ENCODE data around the gene SPACA6.

The SPACA6 gene, protein sequence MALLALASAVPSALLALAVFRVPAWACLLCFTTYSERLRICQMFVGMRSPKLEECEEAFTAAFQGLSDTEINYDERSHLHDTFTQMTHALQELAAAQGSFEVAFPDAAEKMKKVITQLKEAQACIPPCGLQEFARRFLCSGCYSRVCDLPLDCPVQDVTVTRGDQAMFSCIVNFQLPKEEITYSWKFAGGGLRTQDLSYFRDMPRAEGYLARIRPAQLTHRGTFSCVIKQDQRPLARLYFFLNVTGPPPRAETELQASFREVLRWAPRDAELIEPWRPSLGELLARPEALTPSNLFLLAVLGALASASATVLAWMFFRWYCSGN

DNA sequence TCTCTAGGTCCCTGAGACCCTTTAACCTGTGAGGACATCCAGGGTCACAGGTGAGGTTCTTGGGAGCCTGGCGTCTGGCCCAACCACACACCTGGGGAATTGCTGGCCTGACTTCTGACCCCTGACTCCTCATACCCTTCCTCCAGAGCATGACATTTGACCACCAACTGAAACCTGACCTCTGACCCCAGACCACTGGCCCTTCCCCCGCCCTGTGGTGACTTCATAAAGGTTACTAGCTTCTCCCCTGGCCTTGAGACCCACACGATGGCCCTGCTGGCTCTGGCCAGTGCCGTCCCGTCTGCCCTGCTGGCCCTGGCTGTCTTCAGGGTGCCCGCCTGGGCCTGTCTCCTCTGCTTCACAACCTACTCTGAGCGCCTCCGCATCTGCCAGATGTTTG is at the start of gene SPACA6:
Gene SPACA6 (plus strand): TSS at position 71 of the 400 bp plus-strand sequence. CDS start 197 bp downstream, at position 268.
- DNase-seq, result no peak

DNA sequence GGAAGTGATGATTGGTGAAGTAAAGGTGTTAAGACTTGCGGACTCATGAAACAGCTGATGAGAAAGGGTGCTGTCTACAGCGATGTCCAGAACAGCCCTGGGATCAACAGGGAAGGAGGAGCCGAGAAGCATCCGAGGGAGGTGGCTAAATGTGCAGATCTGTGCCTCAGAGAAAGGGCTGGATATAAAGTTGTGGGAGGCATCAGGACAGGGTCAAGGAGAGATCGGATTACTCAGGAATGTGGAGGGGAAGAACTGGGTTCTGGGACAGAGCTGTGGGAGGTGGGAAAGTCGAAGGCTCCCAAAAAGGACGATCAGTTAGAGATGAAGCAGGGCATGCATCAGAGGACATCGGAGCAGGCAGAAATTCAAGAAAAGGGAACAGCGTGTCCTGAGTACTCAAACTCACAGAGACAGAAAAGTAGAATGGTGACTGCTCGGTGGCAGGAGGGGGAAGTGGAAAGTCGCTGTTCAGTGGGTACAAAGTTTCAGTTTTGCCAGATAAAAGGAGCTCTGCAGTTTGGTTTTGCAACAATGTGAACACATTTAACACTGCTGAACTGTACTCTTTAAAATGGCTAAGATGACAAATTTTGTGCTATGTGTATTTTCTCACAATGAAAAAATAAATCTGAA is 48.4 kb upstream of the SPACA6 start:
- DNase-seq, result no peak

DNA sequence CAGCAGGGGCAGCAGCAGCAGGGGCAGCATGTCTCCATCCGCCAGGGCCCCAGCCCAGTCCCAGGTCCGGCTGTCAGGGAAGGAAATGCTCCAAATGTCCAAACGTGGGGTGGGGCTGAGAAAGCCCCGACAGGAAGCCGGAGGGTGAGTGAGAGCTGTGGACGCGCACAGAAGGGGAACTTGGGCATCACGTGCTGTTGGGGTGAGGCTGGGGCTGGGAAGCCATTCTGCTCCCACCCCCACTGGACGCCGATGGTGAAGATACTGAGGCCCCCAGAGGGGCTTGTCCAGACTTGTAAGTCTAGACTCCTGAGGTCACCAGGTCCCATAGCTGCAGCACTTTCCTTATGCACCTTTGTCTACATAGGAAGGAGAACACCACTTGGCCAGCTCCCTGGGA is 46.4 kb upstream of the SPACA6 start, which contains the start of gene SIGLEC14:
Gene SIGLEC14 (minus strand): TSS at position 96 of the 400 bp plus-strand sequence. CDS start 66 bp downstream, at position 30.
- DNase-seq, result peak in 1 of 2 donors; percentile 37

DNA sequence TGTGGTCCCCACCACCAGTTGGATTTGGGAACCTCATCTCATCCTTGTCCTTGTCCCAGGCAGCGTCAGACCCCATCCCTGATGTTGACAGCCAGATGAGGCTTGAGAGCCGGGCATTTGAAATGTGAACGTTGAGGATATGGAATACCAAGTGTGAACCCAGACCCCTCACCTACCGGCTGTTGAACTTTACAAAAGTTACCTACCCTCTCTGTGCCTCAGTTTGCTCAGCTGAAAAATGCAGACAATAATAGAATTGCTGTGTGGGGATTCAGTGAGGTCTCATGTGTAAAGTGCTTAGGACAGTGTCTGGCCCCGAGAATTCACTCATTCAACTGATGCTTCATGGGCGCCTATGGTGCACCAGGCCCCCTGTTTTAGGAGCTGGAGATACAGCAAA is 45.8 kb upstream of the SPACA6 start:
- no peak for DNase-seq

DNA sequence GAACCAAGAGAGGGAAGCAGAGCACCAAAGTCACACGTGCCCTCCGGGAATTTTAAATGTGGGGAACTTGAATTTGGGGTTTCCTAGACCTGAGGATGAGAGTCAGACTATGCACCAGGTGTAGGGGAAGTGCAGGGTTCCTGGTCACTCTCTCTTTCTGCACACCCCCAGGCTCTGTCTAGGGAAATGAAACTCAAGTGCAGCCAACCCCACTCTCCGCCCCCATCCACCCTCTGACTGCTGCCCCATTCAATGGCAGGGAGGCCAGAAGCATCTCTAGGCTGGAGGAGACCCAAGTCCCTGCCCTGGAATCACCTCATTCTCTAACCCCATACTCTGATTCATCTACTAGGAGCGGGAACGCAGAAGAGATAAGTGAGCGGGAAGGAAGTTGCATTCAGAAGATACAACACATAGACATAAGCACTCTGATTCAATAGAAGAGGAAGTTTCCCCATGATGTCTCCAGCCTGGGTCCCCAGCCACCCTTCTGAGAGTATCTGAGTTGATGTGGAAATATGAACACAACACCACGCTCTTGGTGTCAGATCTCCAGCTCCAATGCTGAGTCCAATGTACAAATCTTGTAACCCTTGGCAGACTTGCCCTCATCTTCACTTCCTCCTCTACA is 41.8 kb upstream of the SPACA6 start:
- peak in 1 of 2 donors; percentile 60 for DNase-seq

DNA sequence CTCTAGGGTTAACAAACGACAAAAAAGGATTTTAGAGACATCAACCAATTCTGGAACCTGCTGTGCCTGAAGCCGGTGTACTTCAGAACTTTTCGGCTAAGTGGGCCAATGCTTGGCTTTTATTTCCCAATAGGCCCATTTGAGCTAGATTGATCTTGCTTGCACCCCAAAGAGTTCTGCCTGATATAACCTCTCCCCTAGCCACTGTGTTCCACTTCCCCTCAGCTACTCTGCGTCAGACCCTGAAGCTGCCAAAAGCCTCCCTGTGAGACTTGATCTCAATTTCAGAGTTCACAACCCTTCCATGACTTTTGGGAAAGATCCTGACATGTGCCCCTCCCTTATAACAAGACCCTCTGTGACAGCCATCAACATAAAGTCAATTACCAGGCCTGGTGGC is 40.9 kb upstream of the SPACA6 start:
- DNase-seq, result no peak

DNA sequence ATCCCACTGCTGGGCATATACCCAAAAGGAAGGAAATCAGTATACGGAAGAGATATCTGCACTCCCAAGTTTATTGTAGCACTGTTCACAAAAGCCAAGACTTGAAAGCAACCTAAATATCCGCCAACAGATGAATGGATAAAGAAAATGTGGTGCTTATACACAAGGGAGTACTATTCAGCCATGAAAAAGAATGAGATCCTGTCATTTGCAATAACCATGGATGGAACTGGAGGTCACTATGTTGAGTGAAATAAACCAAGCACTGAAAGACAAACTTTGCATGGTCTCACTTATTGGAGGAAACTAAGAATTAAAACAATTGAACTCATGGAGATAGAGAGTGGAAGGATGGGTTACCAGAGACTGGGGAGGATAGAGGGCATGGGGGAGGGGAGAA is 40.0 kb upstream of the SPACA6 start:
- no peak for DNase-seq

DNA sequence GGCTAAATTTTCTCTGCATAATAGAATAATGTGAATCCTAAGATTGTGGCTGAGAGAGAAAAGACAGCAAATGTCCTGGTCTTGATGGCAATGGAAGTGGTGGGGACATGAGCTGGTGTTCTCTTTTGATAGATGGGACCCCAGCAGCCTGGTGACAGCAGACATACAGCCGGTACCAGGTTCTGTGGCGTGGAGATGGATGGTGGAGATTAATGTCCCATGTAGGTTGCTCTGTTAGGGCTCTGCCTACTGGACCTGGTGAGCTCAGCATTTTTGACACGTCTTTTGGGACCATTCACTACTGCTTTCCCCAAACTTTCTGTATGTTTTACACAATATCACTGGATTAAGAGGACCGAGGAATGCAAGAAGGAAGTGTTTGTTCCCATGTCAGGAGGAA is 38.3 kb upstream of the SPACA6 start:
- no peak for DNase-seq

DNA sequence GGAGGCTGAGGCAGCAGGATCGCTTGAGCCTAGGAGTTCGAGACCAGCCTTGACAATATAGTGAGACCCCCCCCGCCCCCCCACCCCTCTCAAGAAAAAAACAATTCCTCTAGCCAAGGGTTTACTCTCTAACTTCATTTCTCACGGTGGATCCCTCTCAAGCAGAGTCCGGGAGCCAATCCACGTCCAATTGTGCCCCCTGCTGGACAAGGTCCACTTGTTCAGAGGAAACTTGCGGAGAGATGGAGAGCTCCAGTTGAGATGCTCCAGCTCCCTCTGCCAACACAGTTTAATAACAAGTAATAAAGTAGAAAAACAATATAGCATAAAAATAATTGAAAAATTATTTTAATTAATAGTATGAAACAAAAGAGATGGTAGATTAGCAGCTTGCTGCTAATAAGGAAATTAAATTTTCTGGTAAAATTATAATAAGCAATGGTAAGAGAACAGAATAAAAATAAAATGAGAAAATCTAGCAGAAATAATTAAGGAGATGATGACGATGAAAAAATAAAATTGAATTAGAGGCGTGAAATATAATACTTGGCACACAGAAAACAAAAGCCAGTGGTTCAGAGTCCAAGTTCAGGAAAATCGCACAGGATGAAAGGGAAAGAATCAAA is 32.0 kb upstream of the SPACA6 start:
- DNase-seq, result peak; percentile 42 to 53

DNA sequence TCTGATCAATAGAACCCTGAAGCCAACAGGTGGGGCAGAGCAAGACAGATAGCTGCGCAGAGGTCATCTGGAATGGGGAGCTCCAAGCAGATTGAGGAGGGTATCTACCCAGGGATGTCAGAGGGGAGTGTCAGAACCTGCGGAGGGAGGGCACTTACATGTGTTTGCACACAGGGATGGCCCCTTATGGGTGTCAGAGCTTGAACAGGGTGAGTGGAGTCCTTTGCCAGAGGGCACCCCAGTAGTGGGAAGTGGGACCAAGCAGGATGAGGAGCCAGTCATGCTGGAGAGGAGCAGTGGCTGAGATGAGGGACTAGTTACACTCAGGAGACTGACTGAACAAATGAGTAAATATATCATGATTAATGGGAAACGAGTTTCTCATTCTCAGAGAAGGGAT is 29.5 kb upstream of the SPACA6 start:
- DNase-seq, result no peak

DNA sequence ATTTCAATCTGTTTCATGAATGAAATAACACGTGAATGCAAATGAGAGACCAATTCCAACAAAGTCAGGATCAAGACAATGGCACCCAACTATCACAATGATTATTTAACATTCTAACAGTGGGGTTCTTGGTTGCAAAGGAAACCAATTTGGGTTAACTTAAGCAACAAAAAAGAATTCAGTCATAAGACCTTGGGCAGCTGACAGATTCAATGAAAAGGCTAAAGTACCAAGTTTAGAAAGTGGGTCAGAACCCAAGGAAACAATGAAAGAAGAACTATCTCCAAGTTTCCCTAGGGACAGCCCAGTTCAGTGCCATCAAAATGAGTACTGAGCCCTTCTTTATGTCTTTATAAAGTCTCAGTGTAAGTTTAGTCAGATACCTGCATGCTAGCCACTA is 29.0 kb upstream of the SPACA6 start:
- DNase-seq, result no peak

DNA sequence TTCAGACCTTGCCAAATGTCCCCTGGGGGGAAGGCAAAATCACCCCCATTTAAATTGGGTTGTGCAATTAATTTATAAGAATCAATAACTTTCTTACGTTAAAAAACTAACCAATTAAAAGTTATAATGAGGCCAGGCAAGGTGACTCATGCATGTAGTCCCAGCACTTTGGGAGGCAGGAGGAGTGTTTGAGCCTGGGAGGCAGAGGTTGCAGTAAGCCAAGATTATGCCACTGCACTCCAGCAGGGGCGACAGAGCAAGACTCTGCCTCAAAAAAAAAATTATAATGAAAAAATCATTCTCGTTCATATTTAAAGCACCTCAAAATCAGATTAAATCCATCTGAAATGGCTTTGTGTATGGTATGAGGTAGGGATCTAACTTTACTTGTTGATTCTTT is 28.1 kb upstream of the SPACA6 start:
- no peak for DNase-seq

DNA sequence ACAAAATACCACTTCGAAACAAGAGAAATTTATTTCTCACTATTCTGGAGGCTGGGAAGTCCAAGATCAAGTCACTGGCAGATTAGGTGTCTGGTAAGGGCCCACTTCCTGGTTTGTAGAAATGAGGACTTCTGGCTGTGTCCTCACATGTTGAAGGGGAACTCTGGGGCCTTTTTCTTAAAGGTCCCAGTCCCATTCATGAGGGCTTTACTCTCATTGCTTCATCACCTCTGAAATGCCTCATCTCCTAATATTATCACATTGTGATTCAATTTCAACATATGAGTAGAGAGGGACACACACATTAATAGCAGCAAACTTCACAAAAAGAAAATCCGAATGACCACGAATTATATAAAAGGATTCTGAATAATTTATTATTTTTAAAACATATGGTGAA is 24.9 kb upstream of the SPACA6 start:
- no peak for DNase-seq

DNA sequence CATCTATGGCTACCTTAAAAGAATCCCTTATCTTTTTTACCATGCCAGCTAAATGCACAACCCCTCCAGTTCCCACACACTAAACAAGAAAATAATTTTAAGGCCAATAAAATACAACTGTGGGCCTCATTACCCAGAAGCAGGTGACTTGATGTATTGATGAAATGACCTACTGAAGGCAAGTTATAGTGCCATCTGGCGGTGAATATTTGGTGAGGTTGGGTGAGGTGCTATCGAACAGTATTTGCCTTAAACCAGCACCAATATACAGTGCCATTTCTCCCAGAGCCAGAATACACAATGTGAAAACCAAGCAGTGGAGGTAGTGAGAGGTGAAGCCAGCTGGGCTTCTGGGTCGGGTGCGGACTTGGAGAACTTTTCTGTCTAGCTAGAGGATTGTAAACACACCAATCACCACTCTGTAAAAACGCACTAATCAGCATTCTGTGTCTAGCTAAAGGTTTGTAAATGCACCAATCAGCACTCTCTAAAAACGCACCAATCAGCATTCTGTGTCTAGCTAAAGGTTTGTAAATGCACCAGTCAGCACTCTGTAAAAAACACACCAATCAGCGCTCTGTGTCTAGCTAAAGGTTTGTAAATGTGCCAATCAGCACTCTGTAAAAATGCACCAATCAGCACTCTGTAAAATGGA is 17.1 kb upstream of the SPACA6 start:
- peak; percentile 16 to 24 for DNase-seq

DNA sequence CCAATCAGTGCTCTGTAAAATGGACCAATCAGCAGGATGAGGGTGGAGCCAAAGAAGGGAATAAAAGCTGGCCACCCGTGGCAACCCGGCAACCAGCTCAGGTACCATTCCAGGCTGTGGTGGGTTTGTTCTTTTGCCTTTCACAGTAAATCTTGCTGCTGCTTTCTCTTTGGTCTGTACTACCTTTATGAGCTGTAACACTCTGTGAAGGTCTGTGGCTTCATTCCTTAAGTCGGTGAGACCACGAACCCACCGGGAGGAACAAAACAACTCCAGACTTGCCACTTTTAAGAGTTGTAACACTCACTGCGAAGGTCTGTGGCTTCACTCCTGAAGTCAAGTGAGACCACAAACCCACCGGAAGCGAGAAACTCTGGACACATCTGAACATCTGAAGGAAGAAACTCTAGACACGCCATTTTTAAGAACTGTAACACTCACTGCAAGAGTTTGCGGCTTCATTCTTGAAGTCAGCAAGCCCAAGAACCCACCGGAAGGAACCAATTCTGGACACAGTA is 16.5 kb upstream of the SPACA6 start:
- peak; percentile 25 to 45 for DNase-seq

DNA sequence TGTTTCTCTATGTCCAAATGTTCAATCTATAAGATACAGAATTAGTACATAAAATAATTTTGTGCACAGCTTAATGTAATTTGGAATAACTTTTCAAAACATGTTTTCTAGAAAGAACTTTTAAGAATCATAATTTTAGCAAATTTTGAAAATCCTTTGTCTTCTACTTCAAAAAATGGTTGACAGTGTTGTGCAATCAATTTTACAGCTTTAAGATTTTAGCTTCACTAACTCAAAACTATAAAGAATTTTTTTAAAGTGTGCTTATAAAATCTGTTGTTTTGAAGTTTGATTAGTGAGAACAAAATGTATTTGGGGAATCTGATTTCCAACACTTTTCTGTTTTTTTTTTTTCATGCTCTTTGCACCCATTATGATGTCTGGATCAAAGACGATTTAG is 12.7 kb upstream of the SPACA6 start:
- no peak for DNase-seq

DNA sequence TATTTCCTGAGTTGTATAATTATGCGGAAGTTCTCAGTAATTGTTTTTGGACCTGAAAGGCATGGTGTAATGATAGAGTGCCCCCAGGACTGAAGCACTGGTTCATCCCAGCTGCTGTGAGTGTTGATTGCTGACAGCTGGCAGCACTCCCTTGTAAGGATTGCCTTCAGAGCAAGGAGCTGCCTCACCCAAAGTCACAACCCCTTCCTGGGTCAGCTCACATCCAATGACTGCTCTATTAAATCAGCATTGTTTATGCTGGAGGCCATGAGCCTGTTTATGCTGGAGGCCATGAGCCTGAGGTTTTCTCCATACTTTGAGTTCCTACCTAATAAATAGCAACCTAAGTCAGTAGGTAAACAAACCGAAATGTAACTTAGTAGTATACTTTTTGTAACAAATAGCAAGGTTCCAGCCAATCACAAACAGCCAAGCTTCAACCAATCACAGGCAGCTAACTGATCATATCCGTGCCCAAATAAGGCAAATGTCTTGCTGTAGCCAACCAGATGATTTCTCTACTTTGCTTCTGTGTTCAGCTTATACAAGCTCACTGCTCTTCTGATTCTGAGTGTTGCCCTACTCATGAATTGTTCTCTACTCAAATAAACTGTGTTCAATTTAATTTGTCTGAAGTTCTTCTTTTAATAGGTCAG is 11.7 kb upstream of the SPACA6 start:
- DNase-seq, result no peak

DNA sequence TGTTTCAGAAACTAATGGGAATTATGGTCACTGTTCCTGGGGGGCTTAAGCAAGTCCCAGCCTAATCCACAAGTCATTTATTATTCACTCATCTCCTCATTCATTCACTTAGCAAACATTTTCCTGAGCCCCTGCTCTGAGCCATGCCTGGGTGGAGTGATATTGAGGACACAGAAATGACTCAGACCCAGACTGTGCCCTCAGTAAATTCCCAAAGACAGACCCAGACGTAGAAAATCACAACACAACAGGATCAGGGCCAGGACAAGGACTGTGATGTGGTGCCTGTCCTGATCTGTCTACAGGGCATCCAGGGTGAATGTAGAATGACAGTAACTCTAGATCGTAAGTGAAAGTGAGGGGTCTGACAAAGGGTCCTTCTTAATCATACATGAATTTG is 7.0 kb upstream of the SPACA6 start:
- DNase-seq, result no peak

DNA sequence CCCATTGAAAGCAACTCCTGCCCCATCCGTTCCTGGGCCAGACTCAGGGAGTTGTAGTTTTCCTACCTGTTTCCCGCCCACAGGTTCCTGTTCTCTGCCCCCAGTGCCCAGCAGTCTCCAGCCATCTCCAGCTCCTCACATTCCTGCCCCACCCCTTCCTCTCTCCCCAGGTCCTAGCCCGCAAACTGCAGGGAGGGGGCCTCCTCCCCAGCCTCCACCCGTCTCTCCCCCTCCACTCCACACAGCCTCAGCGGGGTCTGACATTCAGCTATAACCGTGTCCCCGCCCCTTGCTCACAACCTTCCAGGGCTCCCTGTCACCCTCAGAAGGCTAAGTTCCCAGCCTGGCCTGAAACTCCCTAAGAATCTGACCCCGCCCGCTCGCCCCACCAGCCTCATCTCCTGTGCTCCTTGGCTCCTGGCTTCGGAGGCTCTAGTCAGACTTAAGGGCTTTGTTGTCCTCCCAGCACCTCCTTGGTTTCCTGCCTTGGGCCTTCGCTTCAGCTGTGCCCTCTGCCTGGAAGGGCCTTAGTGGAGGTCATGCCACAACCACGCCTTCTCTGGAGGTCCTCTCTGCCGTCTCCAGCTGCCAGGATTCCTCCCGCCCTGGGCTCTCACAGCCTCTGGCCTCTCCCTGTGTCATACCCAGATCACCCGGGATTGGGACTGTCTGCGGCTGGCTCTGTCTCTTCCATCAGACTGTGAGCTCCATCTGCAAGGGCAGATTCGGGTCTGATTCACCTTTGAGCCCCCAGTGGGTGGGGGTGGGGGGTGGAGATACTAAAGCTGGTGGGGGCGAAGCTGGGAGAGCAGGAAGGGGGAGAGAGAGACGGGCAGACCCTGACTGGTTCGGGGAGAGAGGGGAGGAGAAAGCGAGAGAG is 5.1 kb upstream of the SPACA6 start:
- DNase-seq, result no peak

DNA sequence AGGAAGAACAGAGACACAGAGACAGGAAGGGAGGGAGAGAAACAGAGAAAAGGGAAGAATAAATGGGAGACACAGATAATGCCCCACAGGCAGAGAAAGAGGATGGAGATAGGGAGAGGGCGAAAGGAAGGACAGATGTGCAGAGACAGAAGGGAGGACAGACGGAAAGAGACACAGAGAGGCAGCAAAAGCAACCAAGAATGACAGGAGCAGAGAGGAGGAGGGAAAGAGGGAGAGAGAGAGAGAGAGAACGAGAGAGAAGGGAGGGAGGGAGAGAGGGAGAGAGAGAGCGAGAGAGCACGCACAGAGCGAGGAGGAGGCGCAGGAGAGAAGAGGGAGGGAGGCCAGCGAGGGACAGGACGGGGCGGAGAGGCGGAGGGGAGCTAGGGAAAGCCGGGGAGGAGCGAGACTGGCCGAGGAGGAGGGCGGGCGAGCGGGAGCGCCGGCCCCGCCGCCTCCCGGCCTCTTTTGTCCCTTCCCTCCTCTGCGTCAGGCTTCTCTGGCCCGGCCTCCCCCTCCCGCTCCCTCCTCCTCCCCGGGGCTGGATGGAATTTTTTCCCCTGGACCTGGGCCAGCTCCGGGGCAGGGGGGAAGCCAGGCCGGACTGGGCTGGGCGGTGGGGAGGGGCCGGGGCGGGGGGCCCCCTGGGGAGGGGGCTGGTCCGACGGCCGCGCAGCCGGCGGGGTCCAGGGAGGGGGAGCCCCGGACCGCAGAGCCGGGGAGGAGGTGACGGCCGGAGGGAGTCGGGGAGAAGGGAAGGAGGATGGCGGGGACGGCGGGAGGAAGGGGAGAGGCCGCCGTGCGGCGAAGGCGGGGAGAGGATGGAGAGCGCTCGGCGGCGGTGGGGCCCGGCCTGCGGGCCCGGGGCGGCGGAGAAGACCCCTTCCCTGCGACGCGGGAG is 4.2 kb upstream of the SPACA6 start:
- DNase-seq, result peak in 1 of 2 donors; percentile 21
